HG02884 (cell line): ENCODE results near the gene IRGQ.
"Not testable (repeated sequence)": the region's sequence is repeated elsewhere in the genome, so short reads cannot be mapped to it uniquely, and the experiment has no call there.

Experiments used
- ATAC-seq: cut with Tn5 transposase; IDR thresholded peaks from one replicate; pipeline ENCODE4 v1.9.1; 2021; ENCODE audit warnings: mild to moderate bottlenecking, moderate library complexity; ENCODE audit not compliant: unreplicated experiment

IRGQ gene

DNA sequence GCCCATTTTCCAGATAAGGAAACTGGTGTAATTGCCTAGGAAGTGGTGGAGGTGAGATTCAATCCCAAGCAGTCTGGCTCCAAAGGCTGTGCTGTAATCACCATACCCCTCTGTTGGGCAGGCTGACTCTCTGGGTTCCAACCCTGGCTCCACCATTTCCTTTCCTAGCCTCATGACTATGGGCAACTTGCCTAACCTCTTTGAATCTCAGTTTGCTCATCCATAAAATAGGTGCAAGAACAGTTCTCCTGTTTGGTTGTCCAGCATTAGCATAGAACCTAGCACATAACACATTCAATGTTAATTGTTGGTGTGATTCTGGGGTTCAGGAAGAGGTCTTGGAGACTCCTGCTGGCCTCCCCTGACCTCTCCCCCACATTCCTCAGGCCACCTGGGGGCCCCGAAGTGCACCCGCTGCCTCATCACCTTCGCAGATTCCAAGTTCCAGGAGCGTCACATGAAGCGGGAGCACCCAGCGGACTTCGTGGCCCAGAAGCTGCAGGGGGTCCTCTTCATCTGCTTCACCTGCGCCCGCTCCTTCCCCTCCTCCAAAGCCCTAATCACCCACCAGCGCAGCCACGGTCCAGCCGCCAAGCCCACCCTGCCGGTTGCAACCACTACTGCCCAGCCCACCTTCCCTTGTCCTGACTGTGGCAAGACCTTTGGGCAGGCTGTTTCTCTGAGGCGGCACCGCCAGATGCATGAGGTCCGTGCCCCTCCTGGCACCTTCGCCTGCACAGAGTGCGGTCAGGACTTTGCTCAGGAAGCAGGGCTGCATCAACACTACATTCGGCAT lies 2.7 kb upstream of the IRGQ start:
- no peak for ATAC-seq

DNA sequence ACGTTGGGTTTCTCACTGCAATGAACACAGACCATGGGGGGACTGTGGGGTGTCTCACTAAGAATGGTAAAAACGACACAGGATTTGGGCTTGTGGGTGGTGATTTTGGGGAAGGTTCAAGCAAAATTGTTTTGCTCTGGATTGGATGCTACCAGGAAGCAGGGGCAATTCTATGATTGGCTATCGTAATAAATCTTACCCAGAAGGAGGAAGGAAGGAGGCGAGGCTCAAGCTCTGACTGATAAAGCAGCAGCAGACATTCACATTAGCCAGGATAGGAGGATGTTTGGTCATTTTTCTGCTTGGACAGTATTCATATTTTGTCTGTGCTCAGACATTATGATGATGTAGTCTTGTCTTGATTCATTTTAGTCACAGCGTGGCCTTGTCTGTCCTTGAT lies 1.9 kb upstream of the IRGQ start:
- no peak for ATAC-seq

DNA sequence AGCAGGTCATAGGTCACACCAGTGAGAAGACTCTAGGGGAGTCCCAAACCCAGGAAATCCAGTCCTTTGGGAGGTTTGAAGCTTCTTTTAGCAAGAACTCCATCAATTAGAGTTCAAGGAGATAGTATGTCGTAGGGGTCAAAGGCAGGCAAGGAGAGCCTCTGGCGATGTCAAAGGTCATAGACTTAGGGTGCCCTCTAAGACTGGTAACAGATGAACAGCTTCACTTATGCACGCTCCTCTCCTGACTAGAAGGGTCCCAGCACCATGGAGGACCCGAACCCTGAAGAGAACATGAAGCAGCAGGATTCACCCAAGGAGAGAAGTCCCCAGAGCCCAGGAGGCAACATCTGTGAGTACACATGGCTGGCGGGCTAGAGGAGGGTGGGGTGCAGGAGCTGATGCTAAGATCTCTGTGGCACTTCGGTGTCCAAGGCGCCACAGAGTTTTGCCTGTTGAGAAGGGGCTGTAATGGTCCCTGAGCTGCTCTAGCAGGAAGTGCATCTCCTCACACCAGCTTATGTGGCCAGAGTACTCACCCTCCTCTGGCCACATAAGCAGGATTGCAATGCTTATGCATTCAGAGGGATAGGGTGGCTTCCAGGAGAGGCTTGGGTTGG lies 1.0 kb upstream of the IRGQ start:
- ATAC-seq = no peak

DNA sequence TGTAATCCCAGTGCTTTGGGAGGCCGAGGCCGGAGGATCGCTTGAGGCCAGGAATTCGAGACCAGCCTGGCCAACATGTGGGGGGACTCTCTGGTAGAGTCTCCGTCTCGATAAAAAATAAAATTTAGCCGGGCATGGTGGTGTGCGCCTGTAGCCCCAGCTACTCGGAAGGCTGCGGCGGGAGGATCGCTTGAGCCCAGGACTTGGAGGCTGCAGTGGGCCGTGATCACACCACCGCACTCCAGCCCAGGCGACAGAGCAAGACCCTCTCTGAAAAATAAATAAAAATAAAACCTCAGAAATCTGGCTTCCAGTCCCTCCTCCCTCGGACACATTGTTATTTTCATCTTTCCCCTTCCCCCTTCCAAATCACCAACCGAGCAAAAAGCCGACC lies 332 bp downstream of the IRGQ start:
- no peak for ATAC-seq

DNA sequence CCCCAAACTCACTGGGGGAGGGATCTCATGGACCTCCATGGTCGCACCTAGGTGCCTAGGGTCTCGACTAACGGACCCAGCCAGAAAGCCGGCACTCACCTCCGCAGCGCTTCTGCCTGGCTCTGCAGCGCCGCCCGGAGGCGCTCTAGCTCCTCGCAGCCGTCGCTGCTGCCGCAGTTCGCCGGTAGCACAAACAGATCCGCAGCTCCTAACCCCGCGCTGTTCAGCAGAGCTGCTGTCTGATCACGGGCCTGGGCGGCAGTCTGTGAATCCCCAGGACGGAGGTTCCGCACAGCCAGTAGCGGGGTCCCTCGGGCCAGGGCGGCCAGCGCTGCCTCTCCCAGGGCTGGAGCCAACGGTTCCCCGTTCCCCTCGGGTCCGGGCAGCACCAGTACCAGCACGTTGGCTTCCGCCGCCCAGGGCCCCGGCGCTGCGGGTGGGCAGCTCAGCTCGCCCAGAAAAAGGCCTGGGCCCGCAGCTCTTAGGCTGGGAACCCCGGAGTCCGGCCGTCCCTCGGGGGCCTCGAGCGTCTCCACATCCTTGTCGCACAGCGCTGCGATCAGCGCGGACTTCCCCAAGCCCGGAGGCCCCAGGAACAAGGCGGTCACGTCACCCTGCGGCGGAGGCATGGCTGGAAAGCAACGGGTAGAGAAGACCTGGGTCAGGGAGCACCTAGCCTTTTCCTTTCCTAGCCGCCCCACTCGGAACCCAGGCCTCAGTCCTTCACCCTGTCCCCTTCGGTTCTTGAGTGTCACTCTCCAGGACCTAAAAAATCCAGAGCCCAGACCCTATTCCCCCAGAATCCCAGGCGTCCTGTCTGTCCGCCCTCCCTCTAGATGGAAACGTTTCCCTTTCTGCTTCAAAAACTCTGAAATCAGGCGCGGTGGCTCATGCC lies 977 bp downstream of the IRGQ start:
- ATAC-seq = no peak

DNA sequence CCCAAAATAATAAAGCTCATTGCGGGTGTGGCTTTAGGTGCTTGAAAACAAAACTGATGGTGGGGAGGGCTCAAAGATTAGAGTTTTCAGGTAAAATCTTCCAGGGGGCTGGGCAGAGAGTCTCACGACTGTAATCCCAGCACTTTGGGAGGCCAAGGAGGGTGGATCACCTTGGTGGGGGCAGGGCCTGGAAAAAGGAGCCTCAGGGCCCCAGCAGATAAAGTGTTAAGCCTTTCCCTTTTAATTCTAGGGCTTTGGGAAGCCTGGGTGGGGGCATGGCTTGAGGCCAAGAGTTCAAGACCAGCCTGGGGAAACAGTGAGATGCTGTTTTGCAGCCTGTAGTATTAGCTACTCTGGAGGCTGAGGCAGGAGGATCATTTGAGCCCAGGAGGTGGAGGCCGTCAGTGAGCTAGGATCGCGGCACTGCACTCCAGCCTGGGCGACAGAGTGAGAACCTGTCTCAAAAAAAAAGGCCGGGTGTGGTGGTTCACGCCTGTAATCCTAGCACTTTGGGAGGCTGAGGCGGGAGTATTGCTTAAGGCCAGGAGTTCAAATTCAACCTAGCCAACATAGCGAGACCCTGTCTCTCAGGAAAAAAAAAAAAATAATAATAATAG lies 1.7 kb downstream of the IRGQ start:
- no peak for ATAC-seq

DNA sequence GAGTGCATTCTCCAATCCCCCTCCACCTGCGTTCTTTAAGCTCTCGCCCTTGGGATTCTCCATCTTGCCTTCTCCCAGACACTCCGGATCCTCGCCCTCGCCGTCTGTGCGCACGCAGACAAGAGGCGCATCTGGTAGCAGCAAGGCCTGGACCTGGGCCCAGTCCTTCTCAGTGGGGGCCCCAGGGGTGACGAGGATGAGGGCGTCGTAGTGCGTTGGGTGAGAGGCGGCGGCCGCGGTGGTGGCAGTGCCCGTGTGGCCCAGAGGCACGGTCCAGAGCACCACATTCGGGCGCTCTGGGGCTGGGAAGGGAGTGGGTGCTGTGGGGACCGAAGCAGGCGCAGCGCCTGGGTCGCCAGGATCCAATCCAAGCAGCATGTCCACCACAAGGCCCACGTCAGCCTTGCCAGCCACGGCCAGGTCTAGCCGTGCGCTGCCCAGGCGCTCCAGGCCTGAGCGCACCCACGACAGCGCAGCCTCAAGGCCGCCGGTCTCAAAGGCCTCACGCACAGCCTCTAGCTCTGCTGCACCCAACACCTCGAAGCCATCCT lies 3.1 kb downstream of the IRGQ start:
- ATAC-seq = no peak

DNA sequence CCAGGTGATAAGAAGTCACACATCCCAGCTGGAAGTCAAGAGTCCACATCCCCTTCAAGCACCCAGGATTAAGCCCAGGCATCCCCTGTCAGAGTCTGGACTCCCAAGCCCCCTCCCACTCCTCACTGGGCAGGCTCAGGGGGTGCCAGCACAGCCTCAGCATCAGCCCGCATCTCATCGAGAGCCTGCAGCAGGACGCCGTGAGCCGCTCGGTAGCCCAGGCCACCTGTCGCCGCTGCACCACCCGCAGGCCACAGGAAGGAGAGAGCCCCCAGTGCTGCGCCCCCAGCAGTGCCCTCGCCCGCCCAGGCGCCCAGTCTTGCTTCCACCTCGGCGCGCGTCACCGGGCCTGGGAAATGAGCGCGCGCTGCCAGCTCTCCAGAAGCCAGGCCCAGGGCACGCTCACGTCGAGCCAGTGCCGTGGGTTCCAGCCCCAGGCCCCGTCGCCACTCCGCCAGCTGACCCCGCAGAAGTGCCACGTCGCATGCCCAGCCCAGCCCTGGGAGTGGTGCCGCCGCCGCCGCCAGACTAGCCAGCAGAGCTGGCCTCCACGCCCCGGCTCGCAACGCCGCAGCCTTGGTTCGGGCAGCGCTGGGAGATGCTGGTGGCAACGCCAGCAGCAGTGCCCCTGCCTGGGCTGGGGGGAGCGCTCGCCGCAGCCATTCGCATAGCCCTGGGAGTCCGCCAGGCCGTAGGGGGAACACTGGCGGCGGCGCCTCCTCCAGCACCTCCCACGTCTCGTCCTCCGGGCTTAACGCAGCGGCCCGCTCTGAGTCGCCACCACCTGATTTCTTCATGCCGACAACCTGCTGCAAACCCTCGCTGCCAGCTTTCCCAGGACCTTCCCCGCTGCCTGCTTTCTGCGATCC lies 3.8 kb downstream of the IRGQ start:
- ATAC-seq = no peak

DNA sequence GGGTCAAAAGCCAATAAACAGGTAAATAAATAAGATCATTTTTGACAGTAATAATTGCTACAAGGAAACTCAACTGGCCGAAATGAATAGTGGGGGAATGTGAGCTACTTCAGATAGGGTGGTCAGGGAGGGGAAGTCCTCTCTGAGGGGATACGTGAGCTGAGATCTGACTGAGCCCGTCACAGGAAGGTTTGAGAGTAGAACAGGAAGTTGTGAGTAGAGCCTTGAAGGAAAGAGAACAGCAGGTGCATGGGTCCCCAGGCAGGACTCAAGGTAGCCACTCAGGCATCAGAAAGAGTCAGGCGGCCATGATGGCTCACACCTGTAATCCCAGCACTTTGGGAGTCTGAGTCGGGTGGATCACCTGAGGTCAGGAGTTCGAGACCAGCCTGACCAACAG lies 6.3 kb downstream of the IRGQ start:
- no peak for ATAC-seq

DNA sequence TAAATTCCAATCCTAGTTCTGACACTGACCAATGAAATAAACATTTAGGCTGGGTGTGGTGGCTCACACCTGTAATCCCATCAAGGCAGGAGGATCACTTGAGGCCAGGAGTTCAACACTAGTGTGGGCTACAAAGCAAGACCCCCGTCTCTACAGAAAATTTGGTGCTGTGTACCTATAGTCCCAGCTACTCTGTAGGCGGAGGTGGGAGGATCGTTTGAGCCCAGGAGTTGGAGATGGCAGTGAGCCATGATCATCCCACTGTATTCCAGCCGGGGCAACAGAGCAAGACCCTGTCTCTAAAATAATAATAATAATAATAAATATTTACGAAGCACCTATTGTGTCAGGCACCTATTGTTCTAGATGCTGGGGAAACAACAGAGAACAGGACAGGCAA lies 6.7 kb downstream of the IRGQ start:
- ATAC-seq = no peak

DNA sequence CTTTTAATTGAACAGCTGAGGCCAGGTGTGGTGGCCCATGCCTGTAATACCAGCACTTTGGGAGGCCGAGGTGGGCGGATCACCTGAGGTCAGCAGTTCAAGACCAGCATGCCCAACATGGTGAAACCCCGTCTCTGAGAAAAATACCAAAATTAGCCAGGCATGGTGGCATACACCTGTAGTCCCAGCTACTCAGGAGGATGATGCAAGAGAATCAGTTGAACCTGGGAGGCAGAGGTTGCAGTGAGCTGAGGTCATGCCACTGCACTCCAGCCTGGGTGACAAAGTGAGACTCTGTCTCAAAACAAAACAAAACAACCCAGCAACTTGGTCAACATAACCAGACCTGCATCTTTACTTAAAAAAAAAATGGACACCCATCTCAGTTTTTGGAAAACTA lies 8.9 kb downstream of the IRGQ start:
- ATAC-seq = not testable (repeated sequence)

DNA sequence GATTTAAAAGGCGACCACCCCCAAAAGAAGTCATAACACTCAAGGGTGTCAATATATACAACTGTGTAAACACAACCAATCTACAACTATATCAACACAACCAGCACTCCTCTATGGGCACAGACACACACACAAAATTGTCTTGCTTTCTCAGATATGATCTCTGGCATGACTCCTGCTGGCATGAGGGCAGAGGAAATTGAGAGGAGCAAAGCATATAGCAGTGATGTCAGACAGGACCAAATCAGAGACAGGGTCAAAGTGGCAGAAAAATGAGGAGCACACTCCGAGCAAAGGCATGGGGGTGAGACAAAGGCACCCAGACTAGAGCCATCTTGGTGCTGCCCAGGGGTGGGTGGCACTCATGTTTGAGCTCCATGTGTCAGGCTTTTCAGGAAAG lies 9.6 kb downstream of the IRGQ start:
- no peak for ATAC-seq

DNA sequence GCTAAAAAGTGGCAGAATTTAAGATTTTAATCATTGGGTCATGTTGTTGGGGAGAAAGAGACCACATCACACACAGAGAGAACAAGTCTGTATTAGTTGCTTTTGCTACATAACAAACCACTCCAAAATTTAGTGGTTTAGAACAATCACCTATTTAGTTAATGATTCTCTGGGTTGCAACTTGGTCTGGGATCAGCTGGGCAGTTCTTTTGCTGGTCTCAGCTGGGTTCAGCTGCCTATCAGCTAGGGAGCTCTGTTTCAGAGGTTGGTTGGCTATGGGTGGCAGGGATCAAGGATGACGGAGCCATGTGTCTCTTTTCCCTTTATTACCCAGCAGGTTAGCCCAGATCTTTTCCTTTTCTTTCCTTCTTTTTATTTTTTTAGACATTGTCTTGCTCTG lies 11.4 kb downstream of the IRGQ start:
- ATAC-seq = no peak

DNA sequence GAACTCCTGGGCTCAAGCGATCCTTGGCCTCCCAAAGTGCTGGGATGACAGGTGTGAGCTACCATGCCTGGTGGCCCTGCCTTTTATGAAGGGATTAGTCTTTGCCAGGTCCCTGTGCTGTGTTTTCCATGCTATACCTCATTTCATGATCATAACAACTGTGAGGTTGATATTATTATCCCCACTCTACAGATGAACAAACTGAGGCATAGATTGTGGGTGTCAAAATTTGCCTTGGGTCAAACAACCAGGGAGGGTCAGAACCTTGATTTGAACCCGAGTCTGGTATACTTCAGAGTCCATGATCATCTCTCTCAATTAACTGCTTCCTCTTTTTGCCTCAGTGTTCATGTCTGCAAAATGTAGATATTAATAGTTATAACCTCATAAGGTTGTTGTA lies 13.4 kb downstream of the IRGQ start:
- no peak for ATAC-seq

DNA sequence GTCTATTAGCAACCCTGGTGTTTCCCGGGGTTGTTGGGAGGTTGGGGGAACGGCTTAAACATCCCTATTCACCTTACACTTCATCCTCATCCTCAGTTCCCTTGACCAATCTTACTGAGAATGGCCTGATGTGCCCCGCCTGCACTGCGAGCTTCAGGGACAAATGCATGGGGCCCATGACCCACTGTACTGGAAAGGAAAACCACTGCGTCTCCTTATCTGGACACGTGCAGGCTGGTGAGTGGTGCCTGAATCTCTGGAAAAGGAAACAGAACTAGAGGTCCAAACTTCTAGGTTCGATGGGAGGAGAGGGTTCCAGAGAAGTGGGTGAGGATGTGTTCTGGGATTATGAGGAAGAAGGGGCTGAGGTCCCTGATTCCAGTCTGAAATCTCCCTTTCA lies 14.5 kb downstream of the IRGQ start:
- no peak for ATAC-seq

DNA sequence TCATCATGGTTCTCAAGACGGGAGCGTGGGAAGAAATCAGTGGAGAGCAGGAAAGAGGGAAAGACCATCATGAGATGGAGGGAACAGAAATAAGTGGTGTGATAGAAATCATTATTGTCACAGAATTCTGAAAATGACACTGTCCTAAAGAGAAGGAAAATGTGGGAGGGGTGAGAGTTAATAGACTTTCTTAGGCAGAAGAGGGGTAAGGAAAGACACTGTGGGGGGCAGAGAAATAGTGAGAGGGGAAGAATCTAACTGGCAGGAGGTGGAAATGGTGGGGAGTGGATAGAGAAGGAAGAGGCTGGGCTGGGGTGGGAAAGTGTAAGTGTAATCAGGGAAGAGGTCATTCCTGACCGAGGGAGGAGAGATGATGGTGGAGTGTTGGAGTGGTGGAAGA lies 17.1 kb downstream of the IRGQ start:
- ATAC-seq = no peak

DNA sequence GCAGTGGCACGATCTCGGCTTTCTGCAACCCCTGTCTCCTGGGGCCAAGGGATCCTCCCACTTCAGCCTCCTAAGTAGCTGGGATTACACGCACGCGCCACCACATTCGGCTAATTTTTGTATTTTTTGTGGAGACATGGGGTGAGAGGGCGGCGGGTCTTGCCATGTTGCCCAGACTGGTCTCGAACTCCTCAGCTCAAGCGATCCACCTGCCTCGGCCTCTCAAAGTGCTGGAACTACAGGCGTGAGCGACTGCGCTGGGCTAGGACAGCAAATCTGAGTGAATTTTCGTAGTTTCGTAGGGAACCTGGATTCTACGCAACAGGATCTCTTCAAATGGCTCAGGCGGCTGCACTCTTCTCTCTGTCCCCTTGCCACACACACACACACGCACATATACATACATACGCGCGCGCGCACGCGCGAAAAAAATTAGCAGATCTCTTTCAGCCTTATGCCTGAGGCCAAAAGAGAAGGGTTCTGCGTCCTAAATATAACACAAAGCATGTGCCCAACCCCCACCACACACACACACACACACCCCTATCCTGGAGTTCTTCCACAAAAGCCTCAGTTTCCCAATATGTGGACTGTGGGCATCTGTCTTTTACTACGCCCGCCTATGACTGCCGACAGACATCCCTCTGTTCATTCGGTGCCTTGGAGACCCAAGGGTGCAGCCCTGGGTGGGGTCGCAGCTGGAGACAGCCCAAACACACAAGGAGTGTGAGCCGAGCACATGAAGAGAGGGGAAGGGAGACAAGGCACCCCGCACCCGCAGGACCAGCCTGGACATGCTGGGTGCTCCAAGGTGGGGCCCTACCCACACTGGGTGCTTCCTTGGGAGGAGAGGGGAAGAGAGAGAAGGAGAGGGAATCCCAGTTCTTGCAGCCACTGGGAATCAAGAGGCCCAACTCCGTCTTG lies 19.7 kb downstream of the IRGQ start:
- ATAC-seq = no peak

DNA sequence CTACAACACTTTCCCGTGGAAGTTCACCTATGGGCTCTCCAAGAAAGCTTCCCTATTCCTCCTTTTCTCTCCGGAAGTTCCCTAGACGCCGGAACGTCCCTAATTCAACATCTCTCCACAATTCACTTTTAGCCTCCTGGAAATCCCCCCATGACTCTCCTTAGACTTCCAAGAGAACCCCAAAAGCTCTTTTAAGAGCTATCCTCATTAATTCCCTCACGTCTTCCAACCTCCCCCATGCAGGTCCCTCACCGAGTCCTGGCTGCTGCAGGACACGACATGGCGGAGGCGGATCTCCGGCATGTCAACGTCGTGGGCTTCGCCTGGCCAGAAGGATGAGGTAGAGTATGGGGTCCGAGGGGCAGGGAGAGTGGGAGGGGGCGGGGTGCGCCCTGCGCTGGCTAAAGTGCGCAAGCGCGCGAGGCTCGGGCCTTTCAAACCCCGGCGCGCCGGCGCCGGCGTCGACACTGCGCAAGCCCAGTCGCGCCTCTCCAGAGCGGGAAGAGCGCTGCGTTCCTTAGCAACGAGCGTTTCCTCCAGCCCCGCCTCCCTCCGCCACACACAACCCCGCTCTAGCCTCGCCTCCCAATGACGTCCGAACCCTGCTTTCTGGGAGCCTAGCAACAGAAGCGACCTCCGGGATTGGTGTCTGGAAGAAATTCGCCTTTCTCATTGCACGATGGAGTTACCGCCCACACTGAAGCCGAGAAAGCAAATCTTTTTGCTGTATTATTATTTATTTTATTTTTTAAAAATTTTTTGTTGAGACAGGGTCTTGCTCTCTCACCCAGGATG lies 20.6 kb downstream of the IRGQ start, which contains the start of the genes PINLYP and XRCC1:
Gene PINLYP, plus strand, starts transcription at position 646 of the 795 bp plus-strand sequence. CDS start 1,391 bp downstream, outside the sequence.
Gene XRCC1, minus strand, starts transcription at position 372 of the 795 bp plus-strand sequence. Its CDS starts 69 bp downstream, at position 303.
- ATAC-seq = peak; percentile 97
